Esophagus squamous epithelium (tissue), 5 donors: ENCODE measurements around the gene GPR6. TPM values are rescaled to one million over a fixed set of nuclear protein-coding genes. Genes with fewer than 3 reads are reported as not detected.

Experiments used
- DNase-seq: peaks from one replicate; lab custom pipeline; 2025; lab: John Stamatoyannopoulos, UW
- H3K27ac ChIP-seq, 4 donors: fragments of 200-600 bp; sonication (generic); one replicate each; pipeline ENCODE4 v1.5.1; 2016 to 2019; ENCODE audit warnings: mild to moderate bottlenecking in 1 of 4
- H3K27me3 ChIP-seq, 4 donors: fragments of 200-600 bp; sonication (generic); 1 replicate in 3 of 4; 2 replicates in 1 of 4; pipeline versions ENCODE4 v1.5.1 to v1.6.0; 2017 to 2021; ENCODE audit warnings: antibody characterized with exemption in 1 of 4
- H3K36me3 ChIP-seq, 3 donors: fragments of 200-600 bp; sonication (generic); one replicate each; pipeline ENCODE4 v1.5.1; 2016 to 2019
- H3K4me1 ChIP-seq, 3 donors: fragments of 200-600 bp; sonication (generic); one replicate each; pipeline ENCODE4 v1.5.1; 2017 to 2019
- H3K4me3 ChIP-seq, 4 donors: fragments of 200-600 bp; sonication (generic); 1 replicate in 3 of 4; 2 replicates in 1 of 4; pipeline ENCODE4 v1.5.1; 2016 to 2019; ENCODE audit warnings: mild to moderate bottlenecking in 2 of 4, moderate library complexity in 1 of 4
- H3K9me3 ChIP-seq, 3 donors: fragments of 200-600 bp; sonication (generic); one replicate each; pipeline ENCODE4 v1.5.1; 2016 to 2019
- CTCF ChIP-seq, 6 experiments: fragments of 450-650 bp in 4 of 6; fragments of 200-600 bp in 2 of 6; sonication (generic) in 2 of 6; IDR thresholded peaks; one replicate each; pipeline ENCODE4 v1.5.1; 2016 to 2019; ENCODE audit warnings: antibody characterized with exemption in 6 of 6, mild to moderate bottlenecking in 4 of 6, moderate library complexity in 4 of 6
- POLR2A ChIP-seq, 4 donors: fragments of 450-650 bp; IDR thresholded peaks; one replicate each; pipeline ENCODE4 v1.6.1; 2017; ENCODE audit warnings: antibody characterized with exemption in 4 of 4, mild to moderate bottlenecking in 4 of 4, moderate library complexity in 3 of 4
- WGBS, 2 donors: methylation state at CpG; one replicate each; pipeline ENCODE4 v1.1.5; 2018; 5-methylcytosine and 5-hydroxymethylcytosine counted together
- intact Hi-C: fragments of 100-400 bp; cut with DNase I; formaldehyde crosslinking; loops from one replicate; pipeline ENCODE4 v1.15.0; 2022
- total RNA-seq, 4 donors: library from RNA; depleted of rRNA; stranded (reverse); fragments of >200 nt; gene quantifications; one replicate each; pipeline ENCODE4 v1.1.0, GENCODE V29; 2016
- donor health status: DM: yes; HTN: yes; CAD: no.

GPR6 gene
- total RNA-seq, 4 donors from 2014 or later = not detected

- Histone ChIP-seq H3K36me3 (no peaks in the 10 kb centered on the region), H3K4me3 (no peak overlapping the region), H3K27ac (no peak overlapping the region), H3K4me1 (peaks cover 0 to 16% (median 0%) of the 10 kb centered on the region in 3 donors), H3K27me3 (peaks cover 0 to 5% (median 0%) of the 10 kb centered on the region in 4 donors), H3K9me3 (no peaks in the 10 kb centered on the region)
- no peak for DNase-seq
- intact Hi-C loops = no loop called here
- WGBS, 2 donors = 60 to 78% methylated on average over 1 to 2 of the region's 4 CpGs
- TF ChIP-seq CTCF (IDR thresholded peaks at IDR 0.05) = no peak
- TF ChIP-seq POLR2A (IDR thresholded peaks at IDR 0.05) = no peak
These were observed 31.1 kb upstream of the GPR6 start for GRCh38 chr6:109946979-109947378.

- Histone ChIP-seq H3K9me3 (no peaks in the 10 kb centered on the region), H3K4me3 (no peak overlapping the region), H3K27ac (peak overlapping the region in 1 of 4 donors; percentile 29), H3K36me3 (no peaks in the 10 kb centered on the region), H3K4me1 (peaks cover 0 to 12% (median 0%) of the 10 kb centered on the region in 3 donors), H3K27me3 (no peaks in the 10 kb centered on the region)
- DNase-seq = no peak
- TF ChIP-seq POLR2A (IDR thresholded peaks at IDR 0.05) (no peak), CTCF (IDR thresholded peaks at IDR 0.05) (no peak)
- intact Hi-C loops = no loop called here
- WGBS, 2 donors = 67 to 71% methylated on average over 16 to 19 of the region's 19 CpGs
These were observed 28.6 kb upstream of the GPR6 start for GRCh38 chr6:109949281-109950065.

DNA sequence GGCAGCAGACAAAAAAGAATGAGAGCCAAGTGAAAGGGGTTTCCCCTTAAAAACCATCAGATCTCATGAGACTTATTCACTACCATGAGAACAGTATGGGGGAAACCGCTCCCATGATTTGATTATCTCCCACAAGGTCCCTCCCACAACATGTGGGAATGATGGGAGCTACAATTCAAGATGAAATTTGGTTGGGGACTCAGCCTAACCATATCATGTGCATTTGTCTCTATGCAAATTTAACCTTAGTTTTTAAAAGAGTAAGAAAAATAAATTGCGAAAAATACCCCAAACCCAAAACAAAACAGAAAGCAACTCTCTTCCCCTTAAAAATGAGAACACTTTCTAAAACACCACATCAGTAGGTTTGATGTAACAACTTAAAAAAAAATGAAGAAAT lies 22.6 kb upstream of the GPR6 start:
- DNase-seq = no peak
- Histone ChIP-seq H3K4me1 (no peaks in the 10 kb centered on the region), H3K36me3 (no peaks in the 10 kb centered on the region), H3K27ac (no peak overlapping the region), H3K9me3 (no peaks in the 10 kb centered on the region), H3K4me3 (no peak overlapping the region), H3K27me3 (no peaks in the 10 kb centered on the region)
- TF ChIP-seq POLR2A (IDR thresholded peaks at IDR 0.05) (no peak), CTCF (IDR thresholded peaks at IDR 0.05) (no peak)
- intact Hi-C loops = no loop called here
- 89 to 90% methylated on average over 2 of the region's 2 CpGs for WGBS, 2 donors

DNA sequence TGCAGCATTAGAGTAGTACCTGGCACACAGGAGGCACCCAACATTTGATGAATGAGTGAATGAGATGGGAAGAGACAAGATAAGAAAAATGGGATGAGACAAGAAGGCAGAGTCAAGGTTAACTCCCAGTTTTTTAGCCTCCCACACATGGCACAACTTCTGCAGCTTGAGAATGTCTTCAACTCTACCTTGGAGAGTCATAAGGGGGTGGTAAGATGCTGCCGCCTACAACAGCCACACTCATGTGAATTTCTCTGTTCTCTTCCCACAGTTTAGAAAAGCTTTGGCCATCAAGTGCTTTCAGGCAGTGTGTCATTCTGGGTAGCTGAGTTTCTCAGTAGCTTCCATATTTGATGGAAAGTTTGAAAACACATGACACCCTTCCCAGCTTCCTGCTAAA lies 19.5 kb upstream of the GPR6 start:
- Histone ChIP-seq H3K36me3 (no peaks in the 10 kb centered on the region), H3K27me3 (no peaks in the 10 kb centered on the region), H3K4me3 (no peak overlapping the region), H3K9me3 (no peaks in the 10 kb centered on the region), H3K4me1 (no peaks in the 10 kb centered on the region), H3K27ac (no peak overlapping the region)
- TF ChIP-seq POLR2A (IDR thresholded peaks at IDR 0.05) (no peak), CTCF (IDR thresholded peaks at IDR 0.05) (no peak)
- DNase-seq = no peak
- 100% methylated on average over 1 of the region's 1 CpG for WGBS, 2 donors
- intact Hi-C loops = no loop called here

GRCh38 chr6:109961611-109962041 lies 16.5 kb upstream of the GPR6 start:
- intact Hi-C loops = no loop called here
- Histone ChIP-seq H3K4me3 (no peak overlapping the region), H3K9me3 (no peaks in the 10 kb centered on the region), H3K27ac (no peak overlapping the region), H3K27me3 (no peaks in the 10 kb centered on the region), H3K36me3 (no peaks in the 10 kb centered on the region), H3K4me1 (no peaks in the 10 kb centered on the region)
- no peak for DNase-seq
- WGBS, 2 donors = 59 to 81% methylated on average over 5 of the region's 5 CpGs
- no peak for TF ChIP-seq POLR2A (IDR thresholded peaks at IDR 0.05)
- TF ChIP-seq CTCF (IDR thresholded peaks at IDR 0.05) = no peak
